ENCODE data around the gene ROR1.

ROR1 gene

GRCh38 chr1:63923302-63923701, 149.5 kb downstream of the ROR1 start:
- Histone ChIP-seq H3K27ac (no peak overlapping the region; the same call in 1 of the 2 replicates), H3K4me3 (no peak overlapping the region), H3K9me3 (ENCODE audit: low read depth, low read length) (no peaks in the 10 kb centered on the region), H3K36me3 (ENCODE audit: insufficient read depth, low read length) (no peaks in the 10 kb centered on the region), H3K9ac (ENCODE audit: insufficient read length) (no peak overlapping the region)
- DNase-seq (ENCODE audit: low read depth, low spot score), result no peak
- no peak for TF ChIP-seq EZH2 (IDR thresholded peaks at IDR 0.05)
- TF ChIP-seq FOXP2 (optimal IDR thresholded peaks at IDR 0.05; ENCODE audit: control extremely low read depth, extremely low read length, insufficient read depth), result no peak
- no peak for TF ChIP-seq POLR2AphosphoS5 (IDR thresholded peaks at IDR 0.05; ENCODE audit: borderline replicate concordance, low read depth, low read length)

GRCh38 chr1:63924600-63924999, 150.8 kb downstream of the ROR1 start:
- TF ChIP-seq POLR2AphosphoS5 (IDR thresholded peaks at IDR 0.05; ENCODE audit: borderline replicate concordance, low read depth, low read length), result no peak
- TF ChIP-seq EZH2 (IDR thresholded peaks at IDR 0.05), result no peak
- no peak for TF ChIP-seq FOXP2 (optimal IDR thresholded peaks at IDR 0.05; ENCODE audit: control extremely low read depth, extremely low read length, insufficient read depth)
- no peaks in the 10 kb centered on the region for H3K9me3 ChIP-seq (ENCODE audit: low read depth, low read length)
- no peaks in the 10 kb centered on the region for H3K36me3 ChIP-seq (ENCODE audit: insufficient read depth, low read length)
- no peak for DNase-seq (ENCODE audit: low read depth, low spot score)
- no peak overlapping the region for H3K27ac ChIP-seq
- no peak overlapping the region for H3K4me3 ChIP-seq
- no peak overlapping the region for H3K9ac ChIP-seq (ENCODE audit: insufficient read length)

GRCh38 chr1:63928186-63929105, 154.6 kb downstream of the ROR1 start:
- Histone ChIP-seq H3K4me3 (no peak overlapping the region), H3K36me3 (ENCODE audit: insufficient read depth, low read length) (no peaks in the 10 kb centered on the region), H3K9me3 (ENCODE audit: low read depth, low read length) (no peaks in the 10 kb centered on the region), H3K9ac (ENCODE audit: insufficient read length) (no peak overlapping the region), H3K27ac (no peak overlapping the region)
- TF ChIP-seq POLR2AphosphoS5 (IDR thresholded peaks at IDR 0.05; ENCODE audit: borderline replicate concordance, low read depth, low read length), result no peak
- no peak for TF ChIP-seq FOXP2 (optimal IDR thresholded peaks at IDR 0.05; ENCODE audit: control extremely low read depth, extremely low read length, insufficient read depth)
- TF ChIP-seq EZH2 (IDR thresholded peaks at IDR 0.05), result no peak
- no peak for DNase-seq (ENCODE audit: low read depth, low spot score)

GRCh38 chr1:63929106-63929478, 155.3 kb downstream of the ROR1 start:
- Histone ChIP-seq H3K36me3 (ENCODE audit: insufficient read depth, low read length) (no peaks in the 10 kb centered on the region), H3K9me3 (ENCODE audit: low read depth, low read length) (no peaks in the 10 kb centered on the region), H3K27ac (no peak overlapping the region), H3K4me3 (no peak overlapping the region), H3K9ac (ENCODE audit: insufficient read length) (no peak overlapping the region)
- TF ChIP-seq FOXP2 (optimal IDR thresholded peaks at IDR 0.05; ENCODE audit: control extremely low read depth, extremely low read length, insufficient read depth), result no peak
- TF ChIP-seq POLR2AphosphoS5 (IDR thresholded peaks at IDR 0.05; ENCODE audit: borderline replicate concordance, low read depth, low read length), result no peak
- no peak for TF ChIP-seq EZH2 (IDR thresholded peaks at IDR 0.05)
- DNase-seq (ENCODE audit: low read depth, low spot score), result no peak

DNA sequence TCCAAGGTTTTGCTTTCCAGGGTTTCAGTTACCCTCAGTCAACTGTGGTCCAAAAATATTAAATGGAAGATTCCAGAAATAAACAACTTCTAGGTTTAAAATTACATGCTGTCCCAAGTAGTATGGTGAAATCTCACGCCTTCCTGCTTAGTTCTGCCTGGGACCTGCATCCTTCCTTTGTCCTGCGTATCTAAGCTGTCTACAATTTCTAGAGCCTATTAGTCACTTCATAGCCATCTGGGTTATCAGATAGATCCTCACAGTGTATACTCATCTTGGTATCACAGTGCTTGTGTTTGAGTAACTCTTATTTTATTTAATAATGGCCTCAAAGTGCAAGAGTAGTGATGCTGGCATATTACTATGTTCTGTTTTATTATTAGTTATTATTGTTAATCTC, 157.7 kb downstream of the ROR1 start:
- no peaks in the 10 kb centered on the region for H3K9me3 ChIP-seq (ENCODE audit: low read depth, low read length)
- no peak overlapping the region for H3K4me3 ChIP-seq
- DNase-seq (ENCODE audit: low read depth, low spot score), result no peak
- H3K36me3 ChIP-seq (ENCODE audit: insufficient read depth, low read length), result no peaks in the 10 kb centered on the region
- H3K27ac ChIP-seq, result no peak overlapping the region
- no peak overlapping the region for H3K9ac ChIP-seq (ENCODE audit: insufficient read length)
- TF ChIP-seq POLR2AphosphoS5 (IDR thresholded peaks at IDR 0.05; ENCODE audit: borderline replicate concordance, low read depth, low read length) (no peak), EZH2 (IDR thresholded peaks at IDR 0.05) (no peak), FOXP2 (optimal IDR thresholded peaks at IDR 0.05; ENCODE audit: control extremely low read depth, extremely low read length, insufficient read depth) (no peak)

GRCh38 chr1:63934697-63935096, 160.9 kb downstream of the ROR1 start:
- no peak for TF ChIP-seq FOXP2 (optimal IDR thresholded peaks at IDR 0.05; ENCODE audit: control extremely low read depth, extremely low read length, insufficient read depth)
- TF ChIP-seq POLR2AphosphoS5 (IDR thresholded peaks at IDR 0.05; ENCODE audit: borderline replicate concordance, low read depth, low read length), result no peak
- TF ChIP-seq EZH2 (IDR thresholded peaks at IDR 0.05), result no peak
- Histone ChIP-seq H3K36me3 (ENCODE audit: insufficient read depth, low read length) (no peaks in the 10 kb centered on the region), H3K9me3 (ENCODE audit: low read depth, low read length) (no peaks in the 10 kb centered on the region), H3K9ac (ENCODE audit: insufficient read length) (no peak overlapping the region), H3K27ac (no peak overlapping the region), H3K4me3 (no peak overlapping the region)
- no peak for DNase-seq (ENCODE audit: low read depth, low spot score)

DNA sequence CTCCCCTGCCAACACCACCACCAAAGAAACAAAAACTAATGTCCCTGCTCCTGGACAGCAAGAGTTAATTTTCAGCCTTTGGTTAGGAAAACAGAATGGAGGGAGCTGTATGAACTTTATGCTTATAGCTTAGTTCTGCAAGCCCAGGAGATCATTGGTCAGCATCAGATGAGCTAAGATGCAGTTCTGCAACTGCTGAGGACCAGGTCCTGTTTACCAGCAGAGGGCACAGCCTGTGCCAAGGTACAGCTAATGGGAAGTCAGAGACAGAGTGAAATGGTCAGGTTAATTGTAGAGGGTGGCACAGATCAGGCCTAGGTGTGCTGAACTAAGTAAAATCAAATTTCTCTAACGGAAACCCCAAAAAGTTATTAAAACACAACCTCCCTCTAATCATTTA, 161.3 kb downstream of the ROR1 start:
- Histone ChIP-seq H3K4me3 (no peak overlapping the region), H3K9ac (ENCODE audit: insufficient read length) (no peak overlapping the region), H3K9me3 (ENCODE audit: low read depth, low read length) (no peaks in the 10 kb centered on the region), H3K36me3 (ENCODE audit: insufficient read depth, low read length) (no peaks in the 10 kb centered on the region), H3K27ac (no peak overlapping the region)
- TF ChIP-seq FOXP2 (optimal IDR thresholded peaks at IDR 0.05; ENCODE audit: control extremely low read depth, extremely low read length, insufficient read depth), result no peak
- TF ChIP-seq EZH2 (IDR thresholded peaks at IDR 0.05), result no peak
- no peak for DNase-seq (ENCODE audit: low read depth, low spot score)

DNA sequence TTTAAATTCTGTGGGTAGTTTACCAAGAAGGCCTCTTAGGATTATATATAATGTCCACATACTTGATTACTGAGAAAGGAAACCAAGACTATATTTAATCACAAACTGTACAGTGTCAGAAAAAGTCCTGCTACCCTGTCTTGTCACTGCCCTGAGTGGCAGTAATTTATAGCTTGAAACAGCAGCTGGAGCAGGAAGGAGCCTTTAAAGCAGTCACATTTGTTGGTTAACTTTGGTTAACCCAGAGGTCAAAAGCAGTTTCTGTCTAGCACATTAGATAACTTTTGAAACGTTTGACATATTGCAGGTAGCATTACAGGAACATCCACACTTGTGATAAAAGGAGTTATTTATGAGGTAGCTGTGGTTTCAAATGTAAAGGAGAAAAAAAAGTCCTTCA, 161.7 kb downstream of the ROR1 start:
- Histone ChIP-seq H3K27ac (no peak overlapping the region), H3K9me3 (ENCODE audit: low read depth, low read length) (no peaks in the 10 kb centered on the region), H3K9ac (ENCODE audit: insufficient read length) (no peak overlapping the region), H3K36me3 (ENCODE audit: insufficient read depth, low read length) (no peaks in the 10 kb centered on the region), H3K4me3 (no peak overlapping the region)
- no peak for DNase-seq (ENCODE audit: low read depth, low spot score)
- TF ChIP-seq FOXP2 (optimal IDR thresholded peaks at IDR 0.05; ENCODE audit: control extremely low read depth, extremely low read length, insufficient read depth) (no peak), EZH2 (IDR thresholded peaks at IDR 0.05) (no peak), POLR2AphosphoS5 (IDR thresholded peaks at IDR 0.05; ENCODE audit: borderline replicate concordance, low read depth, low read length) (no peak)

Data from SK-N-MC (cell line).